Endothelial cell of hepatic sinusoid (primary cell): ENCODE results near the gene KRTAP4-5.
"Not testable (repeated sequence)": the region's sequence is repeated elsewhere in the genome, so short reads cannot be mapped to it uniquely, and the experiment has no call there.

Source experiments
- in situ Hi-C: cut with HindIII; loops from 2 replicates; pipeline ENCODE4 v1.10.0; 2017; ENCODE audit warnings: low sequenced_read_pairs

KRTAP4-5 gene

GRCh38 chr17:41111151-41111885 is 38.3 kb downstream of the KRTAP4-5 start:
- in situ Hi-C loops, result no loop called here

GRCh38 chr17:41108728-41109386 is 40.8 kb downstream of the KRTAP4-5 start:
- in situ Hi-C loops, result not testable (repeated sequence)

- in situ Hi-C loops, result no loop called here
These were observed 41.6 kb downstream of the KRTAP4-5 start for GRCh38 chr17:41107941-41108450.

- in situ Hi-C loops, result not testable (repeated sequence)
These were observed 44.3 kb downstream of the KRTAP4-5 start, which contains the start of gene KRTAP4-9 for GRCh38 chr17:41105347-41105746. Gene KRTAP4-9 (plus strand): TSS chr17:41105389. CDS start chr17:41105389, 0 bp downstream.

- in situ Hi-C loops, result not testable (repeated sequence)
These were observed 45.1 kb downstream of the KRTAP4-5 start for GRCh38 chr17:41104386-41105038.

GRCh38 chr17:41103896-41104295 is 45.7 kb downstream of the KRTAP4-5 start:
- in situ Hi-C loops, result no loop called here

- in situ Hi-C loops, result no loop called here
These were observed 47.9 kb downstream of the KRTAP4-5 start, which contains the start of gene KRTAP4-16 for GRCh38 chr17:41101586-41102259. Gene KRTAP4-16 (minus strand): TSS chr17:41102209. CDS start chr17:41102209, 0 bp downstream.

GRCh38 chr17:41099682-41100480 is 49.7 kb downstream of the KRTAP4-5 start:
- in situ Hi-C loops, result not testable (repeated sequence)
